HCT116 (cell line): Measurements from ENCODE around the gene KIF1A. TPM values are rescaled to one million over a fixed set of nuclear protein-coding genes. Genes with fewer than 3 reads are reported as not detected.

ENCODE experiments used
- ATAC-seq: fragments of 200-7000 bp; cut with Tn5 transposase; 2 replicates; pipeline ENCODE4 v1.9.1; 2020; ENCODE audit warnings: mild to moderate bottlenecking, moderate library complexity
- BruUV-seq: library from RNA; stranded (reverse); fragments of 400-500 nt; replicated peaks from 2 replicates; lab custom pipeline; 2021; lab: Mats Ljungman, UMichigan
- CTCF ChIA-PET: fragments of 300-600 bp; sonication (Branson Sonifier 250); formaldehyde crosslinking; loops from one replicate; lab custom pipeline; 2021; ENCODE audit warnings: antibody characterized with exemption; lab: Charles Lee
- POLR2A ChIA-PET: fragments of 300-600, 350-600 bp; sonication (Branson Sonifier 250); formaldehyde crosslinking; loops from one replicate; lab custom pipeline; 2021; ENCODE audit warnings: antibody characterized with exemption; lab: Charles Lee
- RAD21 ChIA-PET, 2 experiments: fragments of 300-600 bp; sonication (Branson Sonifier 250); formaldehyde crosslinking; loops; one replicate each; lab custom pipeline; 2023; ENCODE audit warnings: low total read pairs in 2 of 2; ENCODE audit not compliant: uncharacterized antibody in 2 of 2, unreplicated experiment in 2 of 2, low non-redundant PET in 1 of 2; lab: Charles Lee
- DNase-seq: peaks from one replicate; pipeline ENCODE4 v3.0.0-alpha.2; 2010; ENCODE audit warnings: low read depth, low spot score
- H2AFZ ChIP-seq: fragments of 200-600 bp; shearing (Covaris generic), sonication (generic); 2 replicates; pipeline ENCODE4 v1.6.1; 2017; ENCODE audit warnings: low read depth, mixed run types, mixed read lengths, antibody characterized with exemption, low read length; ENCODE audit not compliant: poor library complexity, severe bottlenecking
- H3K27ac ChIP-seq: 2 replicates; pipeline ENCODE4 v1.5.1; 2012; ENCODE audit warnings: low read depth, low read length
- H3K27me3 ChIP-seq: fragments of 200-600 bp; sonication (generic); 2 replicates; pipeline ENCODE4 v1.6.1; 2016; ENCODE audit warnings: mixed run types, low read length, mixed read lengths; ENCODE audit not compliant: insufficient read depth
- H3K36me3 ChIP-seq, 2 experiments: fragments of 200-500 bp in 1 of 2; fragments of 200-600 bp in 1 of 2; sonication (Bioruptor generic) in 1 of 2; sonication (generic) in 1 of 2; 2 replicates each; pipeline versions ENCODE4 v1.5.1 to v1.6.1; 2014 to 2016; ENCODE audit warnings: low read length in 2 of 2, inconsistent platforms in 1 of 2, mixed read lengths in 1 of 2, mixed run types in 1 of 2; ENCODE audit not compliant: insufficient read depth in 2 of 2, control insufficient read depth in 1 of 2
- H3K4me1 ChIP-seq, 2 experiments: fragments of 200-600 bp in 1 of 2; sonication (generic) in 1 of 2; 2 replicates each; pipeline versions ENCODE4 v1.5.1 to v1.6.1; 2012 to 2017; ENCODE audit warnings: low read length in 2 of 2, inconsistent platforms in 1 of 2, mild to moderate bottlenecking in 1 of 2, mixed read lengths in 1 of 2, mixed run types in 1 of 2, moderate library complexity in 1 of 2; ENCODE audit not compliant: insufficient read depth in 2 of 2, control insufficient read depth in 1 of 2
- H3K4me2 ChIP-seq: fragments of 200-600 bp; sonication (generic); 2 replicates; pipeline ENCODE4 v1.6.1; 2017; ENCODE audit warnings: mixed run types, low read length, mixed read lengths
- H3K4me3 ChIP-seq, 2 experiments: fragments of 200-600 bp in 1 of 2; sonication (generic) in 1 of 2; replicated peaks in 1 of 2; 2 replicates each; pipeline ENCODE4 v1.5.1; 2011 to 2016; ENCODE audit warnings: low read length in 2 of 2, control low read depth in 1 of 2, low read depth in 1 of 2, mild to moderate bottlenecking in 1 of 2, mixed read lengths in 1 of 2, mixed run types in 1 of 2
- H3K79me2 ChIP-seq: fragments of 200-600 bp; sonication (generic); 2 replicates; pipeline ENCODE4 v1.6.1; 2017; ENCODE audit warnings: mild to moderate bottlenecking, mixed run types, low read length, moderate library complexity, mixed read lengths; ENCODE audit not compliant: insufficient read depth
- H3K9ac ChIP-seq: fragments of 200-600 bp; sonication (generic); 2 replicates; pipeline ENCODE4 v1.6.1; 2016; ENCODE audit warnings: low read length, mixed read lengths
- H3K9me2 ChIP-seq: fragments of 200-600 bp; sonication (generic), shearing (Covaris generic); 2 replicates; pipeline ENCODE4 v1.6.1; 2017; ENCODE audit warnings: mixed run types, mild to moderate bottlenecking, moderate library complexity; ENCODE audit not compliant: insufficient read depth
- H3K9me3 ChIP-seq, 2 experiments: fragments of 200-500 bp in 1 of 2; fragments of 200-600 bp in 1 of 2; sonication (Bioruptor generic) in 1 of 2; sonication (generic) in 1 of 2; 2 replicates each; pipeline ENCODE4 v1.6.1; 2014 to 2017; ENCODE audit warnings: low read length in 2 of 2, mixed read lengths in 2 of 2, inconsistent platforms in 1 of 2, low read depth in 1 of 2, mild to moderate bottlenecking in 1 of 2, mixed run types in 1 of 2, moderate library complexity in 1 of 2; ENCODE audit not compliant: control insufficient read depth in 1 of 2, insufficient read depth in 1 of 2
- H4K20me1 ChIP-seq: fragments of 200-600 bp; sonication (generic), shearing (Covaris generic); 2 replicates; pipeline ENCODE4 v1.6.1; 2017; ENCODE audit warnings: mixed run types, mild to moderate bottlenecking, moderate library complexity; ENCODE audit not compliant: insufficient read depth
- CBX3 ChIP-seq: IDR thresholded peaks from 2 replicates; pipeline ENCODE4 v1.6.1; 2012; ENCODE audit warnings: low read depth
- CTCF ChIP-seq, 3 experiments: fragments of 200-600 bp in 1 of 3; sonication (generic) in 1 of 3; IDR thresholded peaks in 2 of 3; conservative IDR thresholded peaks in 1 of 3; 2 replicates each; pipeline ENCODE4 v1.5.1; 2012 to 2017; ENCODE audit warnings: low read depth in 2 of 3, low read length in 2 of 3, antibody characterized with exemption in 1 of 3, borderline replicate concordance in 1 of 3, control low read depth in 1 of 3, mild to moderate bottlenecking in 1 of 3, mixed read lengths in 1 of 3, mixed run types in 1 of 3, moderate library complexity in 1 of 3; ENCODE audit not compliant: insufficient read depth in 1 of 3
- EZH2phosphoT487 ChIP-seq: fragments of 200-600 bp; IDR thresholded peaks from 2 replicates; pipeline ENCODE4 v1.6.1; 2018; ENCODE audit warnings: antibody characterized with exemption, borderline replicate concordance
- POLR2AphosphoS5 ChIP-seq: IDR thresholded peaks from 2 replicates; pipeline ENCODE4 v1.6.1; 2011; ENCODE audit warnings: mild to moderate bottlenecking, low read depth, low read length, moderate library complexity
- SIN3A ChIP-seq: IDR thresholded peaks from 2 replicates; pipeline ENCODE4 v1.6.1; 2012; ENCODE audit warnings: low read depth
- SP1 ChIP-seq: IDR thresholded peaks from 2 replicates; pipeline ENCODE4 v1.6.1; 2012; ENCODE audit warnings: low read depth
- SRF ChIP-seq: IDR thresholded peaks from 2 replicates; pipeline ENCODE4 v1.6.1; 2012; ENCODE audit warnings: low read depth
- intact Hi-C: fragments of 100-400 bp; cut with micrococcal nuclease; formaldehyde crosslinking; loops from 2 replicates; pipeline ENCODE4 v1.10.0; 2022
- total RNA-seq: library from RNA; stranded (reverse); gene quantifications from one replicate; pipeline ENCODE4 v1.2.1, GENCODE V29; 2021; ENCODE audit not compliant: unreplicated experiment

KIF1A gene
- total RNA-seq, 1 experiment from 2014 or later, result 0.27 TPM

GRCh38 chr2:240817496-240818292 lies 2.3 kb downstream of the KIF1A start:
- no peak overlapping the region for H2AFZ ChIP-seq
- H3K9me2 ChIP-seq, result no peaks in the 10 kb centered on the region
- H3K36me3 ChIP-seq, result no peaks in the 10 kb centered on the region
- H3K27me3 ChIP-seq, result no peaks in the 10 kb centered on the region
- ChIA-PET CTCF (no interaction called here), POLR2A (no interaction called here), RAD21 (no interaction called here)
- no peak overlapping the region for H3K4me3 ChIP-seq
- intact Hi-C loops, result no loop called here
- no peak overlapping the region for H3K4me2 ChIP-seq
- BruUV-seq, result no TSS peak
- TF ChIP-seq SIN3A (no peak), SRF (no peak), POLR2AphosphoS5 (no peak), CTCF (IDR thresholded peaks at IDR 0.05 in 2 of 3, conservative IDR thresholded peaks at IDR 0.05 in 1 of 3; ENCODE audit: borderline replicate concordance in 1 of 3, insufficient read depth in 1 of 3, low read depth in 2 of 3, low read length in 2 of 3) (no peak), SP1 (no peak), EZH2phosphoT487 (no peak), CBX3 (no peak)
- H3K27ac ChIP-seq, result no peak overlapping the region
- no peak overlapping the region for H3K9ac ChIP-seq
- no peaks in the 10 kb centered on the region for H3K4me1 ChIP-seq
- H4K20me1 ChIP-seq, result no peaks in the 10 kb centered on the region
- ATAC-seq (no peak), DNase-seq (no peak)
- no peaks in the 10 kb centered on the region for H3K79me2 ChIP-seq
- peaks cover 2 to 5% of the 10 kb centered on the region in 2 experiments; a peak in 2 of 4 replicates for H3K9me3 ChIP-seq
